GM18520 (cell line): Measurements from ENCODE around the gene SOX10.
"Not testable (repeated sequence)": the region's sequence is repeated elsewhere in the genome, so short reads cannot be mapped to it uniquely, and the experiment has no call there.

Experiments used
- ATAC-seq: cut with Tn5 transposase; IDR thresholded peaks from one replicate; pipeline ENCODE4 v1.9.1; 2021; ENCODE audit not compliant: unreplicated experiment

The SOX10 gene

DNA sequence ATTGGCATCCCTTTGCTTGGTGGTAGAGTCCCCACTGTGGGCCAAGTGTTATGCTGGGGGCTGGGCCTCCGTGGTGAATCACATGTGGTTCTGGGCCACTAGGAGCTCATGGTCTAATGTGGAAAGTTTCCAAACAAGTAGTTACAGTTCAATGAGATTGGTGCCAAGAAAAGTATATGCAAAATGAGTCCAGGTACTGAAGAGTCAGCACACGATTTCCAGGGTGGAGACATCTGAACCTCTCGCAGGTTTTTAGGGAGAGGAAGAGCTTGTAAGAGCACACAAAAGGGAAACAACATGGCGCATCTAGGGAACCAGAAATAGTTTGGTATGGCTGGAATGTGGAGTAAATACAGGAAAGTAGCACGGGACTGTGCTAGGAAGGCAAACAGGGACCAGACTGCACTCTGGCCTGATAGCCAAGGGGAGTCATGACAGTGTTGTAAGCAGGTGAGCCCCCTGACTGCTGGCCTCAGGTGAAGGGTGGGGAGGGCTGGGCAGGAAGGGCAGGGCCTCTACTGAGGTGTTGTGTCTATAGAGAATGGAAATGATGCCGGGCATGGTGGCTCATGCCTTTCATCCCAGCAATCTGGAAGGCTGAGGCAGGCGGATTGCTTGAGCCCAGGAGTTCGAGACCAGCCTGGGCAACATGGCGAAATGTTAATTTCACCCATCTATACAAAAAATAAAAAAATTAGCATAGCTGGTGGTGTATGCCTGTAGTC lies 18.3 kb downstream of the SOX10 start:
- no peak for ATAC-seq

DNA sequence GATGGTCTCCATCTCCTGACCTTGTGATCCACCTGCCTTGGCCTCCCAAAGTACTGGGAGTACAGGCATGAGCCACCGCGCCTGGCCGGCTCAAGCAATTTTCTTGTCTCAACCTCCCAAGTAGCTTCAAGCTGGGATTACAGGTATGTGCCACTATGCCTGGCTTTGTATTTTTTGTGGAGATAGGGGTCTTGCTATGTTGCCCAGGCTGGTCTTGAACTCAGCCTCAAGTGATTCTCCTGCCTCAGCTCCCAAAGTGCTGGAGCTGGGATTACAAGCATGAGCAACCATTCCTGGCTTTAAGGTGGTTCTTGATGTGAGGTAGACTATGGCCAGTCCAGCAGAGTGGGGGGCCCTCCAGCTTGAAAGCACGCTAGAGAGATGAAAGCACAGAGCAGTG lies 23.3 kb downstream of the SOX10 start:
- ATAC-seq, result no peak

DNA sequence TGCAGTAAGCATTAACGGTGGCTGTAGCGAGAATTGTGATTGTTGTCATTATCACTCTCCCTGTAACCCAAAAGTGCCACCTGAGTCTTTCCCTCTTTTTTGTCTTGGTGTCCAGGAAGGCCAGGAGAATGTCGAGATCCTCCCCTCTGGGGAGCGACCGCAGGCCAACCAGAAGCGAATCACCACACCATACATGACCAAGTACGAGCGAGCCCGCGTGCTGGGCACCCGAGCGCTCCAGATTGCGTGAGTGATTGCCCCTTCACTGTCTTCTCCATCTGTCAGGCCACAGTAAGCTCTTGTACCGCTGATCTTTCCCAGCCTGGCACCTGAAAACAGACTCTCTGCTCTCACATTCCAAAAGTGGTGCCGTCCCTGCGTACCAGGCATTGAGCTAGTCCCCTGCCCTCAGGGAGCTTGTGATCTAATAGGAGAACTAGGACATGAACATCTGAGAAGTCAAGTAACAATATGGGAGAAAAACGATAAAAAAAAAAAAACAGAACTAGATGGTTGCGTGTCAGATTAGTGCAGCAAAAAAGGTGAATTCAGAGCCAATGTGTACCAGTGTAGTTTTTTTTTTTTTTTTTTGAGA lies 25.0 kb downstream of the SOX10 start:
- ATAC-seq, result no peak

DNA sequence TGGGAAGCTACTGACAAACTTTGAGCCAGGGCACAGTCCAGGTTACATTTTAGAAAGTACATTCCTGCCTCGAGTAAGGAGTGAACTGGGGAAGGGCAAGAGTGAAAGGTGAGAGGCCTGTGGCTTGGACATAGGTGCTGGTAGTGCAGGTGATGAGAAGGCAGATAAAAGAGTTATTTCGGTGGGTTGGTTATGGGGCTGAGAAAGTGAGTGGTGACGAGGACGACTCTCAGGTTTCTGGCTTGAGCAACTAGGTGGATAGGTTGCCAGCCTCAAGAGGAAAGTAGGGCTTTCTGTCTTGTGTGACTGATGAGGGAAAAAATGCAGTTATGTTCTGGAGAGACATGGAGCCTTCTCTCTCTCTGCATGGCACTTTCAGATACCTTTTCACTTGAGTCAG lies 27.1 kb downstream of the SOX10 start:
- no peak for ATAC-seq

DNA sequence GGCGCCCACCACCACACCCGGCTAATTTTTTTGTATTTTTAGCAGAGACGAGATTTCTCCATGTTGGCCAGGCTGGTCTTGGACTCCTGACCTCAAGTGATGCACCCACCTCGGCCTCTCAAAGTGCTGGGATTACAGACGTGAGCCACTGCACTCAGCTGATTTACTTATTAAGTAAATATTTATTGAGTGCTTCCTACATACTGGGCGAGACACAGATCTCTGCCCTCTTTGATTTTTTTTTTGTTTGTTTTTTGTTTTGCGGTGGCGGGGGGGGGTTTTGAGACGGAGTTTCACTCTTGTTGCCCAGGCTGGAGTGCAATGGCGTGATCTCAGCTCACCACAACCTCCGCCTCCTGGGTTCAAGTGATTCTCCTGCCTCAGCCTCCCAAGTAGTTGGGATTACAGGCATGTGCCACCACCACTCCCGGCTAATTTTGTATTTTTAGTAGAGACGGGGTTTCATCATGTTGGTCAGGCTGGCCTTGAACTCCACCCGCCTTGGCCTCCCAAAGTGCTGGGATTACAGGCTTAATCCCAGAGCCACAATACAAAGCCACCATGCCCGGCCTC lies 28.4 kb downstream of the SOX10 start:
- not testable (repeated sequence) for ATAC-seq

DNA sequence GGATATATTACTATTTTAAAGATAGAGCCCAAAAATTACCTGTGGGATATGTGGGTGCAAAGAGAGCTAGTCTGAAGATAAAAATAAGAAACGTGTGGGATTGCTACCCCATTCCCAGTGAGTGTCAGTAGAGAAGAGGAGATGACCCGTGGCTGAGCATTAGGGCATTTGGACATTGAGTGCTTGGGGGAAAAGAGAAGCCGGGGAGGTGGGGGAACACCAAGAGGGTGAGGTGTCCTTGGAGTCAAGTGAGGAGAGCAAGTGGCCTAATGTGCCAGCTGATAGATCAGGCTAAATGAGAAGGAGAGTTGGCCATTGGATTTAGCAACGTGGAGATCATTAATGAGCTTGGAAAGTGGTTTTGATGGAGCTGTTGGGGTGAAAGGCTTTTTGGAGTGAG lies 29.7 kb downstream of the SOX10 start:
- no peak for ATAC-seq

DNA sequence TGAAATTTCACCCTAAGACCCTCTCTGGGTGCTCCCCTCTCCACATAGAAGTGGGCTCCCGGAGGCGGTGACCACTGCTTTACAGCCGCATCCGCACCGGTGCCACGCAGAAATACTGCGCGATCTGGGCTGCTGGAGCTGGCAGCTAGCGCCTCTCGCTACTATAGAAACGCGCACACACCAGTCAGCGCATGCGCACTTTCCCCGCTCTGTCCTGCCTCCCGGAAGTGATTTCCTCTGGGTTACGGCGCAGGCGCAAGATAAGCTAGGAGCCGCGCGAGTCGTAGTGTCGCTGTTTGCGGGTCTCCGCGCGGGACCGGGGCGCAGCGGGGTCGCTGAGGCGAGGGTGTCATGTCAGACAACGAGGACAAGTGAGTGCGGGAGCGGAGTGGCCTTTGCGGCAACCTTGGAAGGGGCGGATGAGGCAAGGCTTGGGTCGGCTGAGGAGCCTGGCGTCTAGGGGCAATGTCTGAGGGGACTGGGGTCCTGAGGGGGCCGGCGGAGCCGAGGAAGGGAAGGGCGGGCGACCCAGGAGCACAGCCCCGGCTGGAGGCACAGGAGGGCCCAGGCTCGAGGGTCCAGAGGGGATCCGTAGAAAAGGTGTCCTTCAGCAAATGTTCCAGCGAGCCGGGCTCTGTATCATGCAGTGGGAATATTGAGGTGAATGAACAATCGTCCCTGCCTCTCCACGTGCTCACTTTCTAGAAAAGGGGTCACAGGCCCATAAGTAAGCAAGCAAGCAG lies 30.7 kb downstream of the SOX10 start, which contains the start of the genes C22orf23 and POLR2F:
Gene C22orf23 (minus strand): TSS at position 165 of the 743 bp plus-strand sequence. CDS start 452 bp downstream, outside the sequence.
Gene POLR2F (plus strand): TSS at position 263 of the 743 bp plus-strand sequence. CDS start 89 bp downstream, at position 352.
- ATAC-seq, result peak; percentile 86

DNA sequence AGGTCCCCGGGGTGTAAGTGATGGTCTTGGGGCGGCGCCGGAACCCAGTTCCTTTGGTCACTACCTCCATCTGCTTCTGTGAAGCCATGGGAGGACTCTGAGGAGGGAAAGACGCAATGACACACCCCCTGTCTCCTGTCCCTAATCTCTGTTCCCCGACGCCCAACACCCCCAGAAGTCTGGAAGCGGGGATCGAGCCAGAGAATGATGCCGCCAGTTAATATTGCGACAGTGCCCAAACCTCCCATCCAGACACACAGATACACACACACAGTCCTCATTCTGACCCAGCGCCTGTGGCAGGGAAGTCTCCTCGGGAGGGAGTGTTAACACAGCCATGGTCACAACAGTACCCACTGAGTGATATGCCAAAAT lies 31.3 kb downstream of the SOX10 start:
- no peak for ATAC-seq

DNA sequence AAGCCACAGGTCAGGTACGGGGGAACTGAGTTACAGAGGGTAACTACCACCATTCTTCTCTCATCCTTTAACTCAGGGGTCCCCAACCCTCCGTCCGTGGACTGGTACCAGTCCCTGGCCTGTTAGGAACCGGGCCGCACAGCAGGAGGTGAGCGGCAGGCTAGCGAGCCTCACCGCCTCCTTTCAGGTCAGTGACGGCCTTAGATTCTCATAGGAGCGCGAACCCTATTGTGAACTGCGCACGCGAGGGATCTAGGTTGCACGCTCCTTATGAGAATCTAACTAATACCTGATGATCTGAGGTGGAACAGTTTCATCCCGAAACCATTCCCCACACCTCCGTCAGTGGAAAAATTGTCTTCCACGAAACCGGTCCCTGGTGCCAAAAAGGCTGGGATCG lies 31.7 kb downstream of the SOX10 start:
- ATAC-seq, result not testable (repeated sequence)

DNA sequence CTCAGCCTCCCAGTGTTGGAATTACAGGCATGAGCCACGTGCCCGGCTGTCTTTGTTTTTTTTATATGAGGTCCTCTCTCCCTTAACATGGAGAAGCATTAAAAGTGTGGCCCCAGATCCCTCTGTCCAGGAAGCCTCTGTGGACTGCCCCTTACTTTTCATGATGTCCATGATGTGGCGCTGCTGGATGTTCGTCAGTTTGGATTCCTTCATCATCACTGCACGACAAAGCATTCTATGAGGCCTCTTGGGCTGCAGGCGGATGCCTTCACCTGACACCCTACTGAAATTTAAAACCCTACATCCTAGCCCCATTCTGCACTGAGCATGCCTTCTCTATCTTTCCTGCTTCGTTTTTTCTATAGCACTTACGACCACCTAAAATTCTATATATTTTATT lies 33.0 kb downstream of the SOX10 start:
- ATAC-seq, result no peak

DNA sequence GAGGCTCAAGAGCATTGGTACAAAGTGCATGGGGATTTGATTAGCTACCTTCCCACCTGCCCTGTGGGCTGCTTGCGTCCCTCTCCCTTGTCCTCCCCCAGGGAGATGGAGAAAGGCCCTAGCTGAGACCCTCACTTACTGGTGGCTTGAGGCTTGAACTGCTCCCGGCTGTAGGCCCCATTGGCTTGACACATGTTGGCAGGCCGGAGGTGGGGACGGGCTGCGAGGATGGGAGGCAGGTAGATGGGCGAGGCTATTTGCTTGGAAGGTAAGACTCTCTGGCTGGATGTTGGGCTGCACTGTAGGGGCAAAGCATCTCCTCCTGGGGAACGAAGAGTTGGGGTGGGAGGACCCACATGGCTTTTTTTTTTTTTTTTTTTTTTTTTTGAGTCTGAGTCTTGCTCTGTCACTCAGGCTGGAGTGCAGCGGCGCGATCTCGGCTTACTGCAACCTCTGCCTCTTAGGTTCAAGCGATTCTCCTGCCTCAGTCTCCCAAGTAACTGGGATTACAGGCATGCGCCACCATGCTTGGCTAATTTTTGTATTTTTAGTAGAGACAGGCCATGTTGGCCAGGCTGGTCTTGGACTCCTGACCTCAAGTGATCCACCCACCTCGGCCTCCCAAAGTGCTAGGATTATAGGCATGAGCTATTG lies 37.1 kb downstream of the SOX10 start:
- ATAC-seq, result not testable (repeated sequence)

DNA sequence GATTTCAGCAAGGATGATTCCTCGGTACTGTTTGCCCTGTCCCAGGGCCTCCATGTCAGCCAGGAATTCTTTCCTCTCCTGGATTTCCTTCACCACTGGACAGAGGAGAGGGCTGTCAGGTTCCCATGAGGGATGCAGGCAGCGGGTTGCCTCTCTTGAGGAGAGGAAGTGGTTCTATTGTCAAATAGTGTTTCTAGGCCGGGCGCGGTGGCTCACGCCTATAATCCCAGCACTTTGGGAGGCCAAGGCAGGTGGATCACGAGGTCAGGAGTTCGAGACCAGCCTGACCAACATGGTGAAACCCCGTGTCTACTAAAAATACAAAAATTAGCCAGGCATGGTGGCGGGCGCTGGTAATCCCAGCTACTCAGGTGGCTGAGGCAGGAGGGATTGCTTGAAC lies 39.9 kb downstream of the SOX10 start:
- ATAC-seq, result not testable (repeated sequence)

DNA sequence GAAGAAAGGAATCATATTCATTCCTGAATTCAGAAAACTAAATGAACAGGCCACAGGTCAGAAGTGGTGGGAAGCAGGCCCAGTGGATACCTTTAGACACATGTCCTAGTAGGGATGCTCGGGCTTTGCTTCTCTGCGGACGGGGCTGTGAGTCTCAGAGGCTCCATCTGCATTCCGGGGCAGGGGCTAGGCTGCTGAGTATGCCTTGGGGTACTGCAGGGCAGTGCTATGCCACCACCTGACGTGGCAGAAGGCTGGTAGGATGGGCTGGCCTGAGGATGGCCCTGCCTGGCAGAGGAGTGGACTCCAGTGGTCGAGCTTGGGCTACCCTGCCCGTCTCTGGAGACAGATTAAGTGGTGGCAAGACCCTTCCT lies 40.5 kb downstream of the SOX10 start:
- ATAC-seq, result no peak

DNA sequence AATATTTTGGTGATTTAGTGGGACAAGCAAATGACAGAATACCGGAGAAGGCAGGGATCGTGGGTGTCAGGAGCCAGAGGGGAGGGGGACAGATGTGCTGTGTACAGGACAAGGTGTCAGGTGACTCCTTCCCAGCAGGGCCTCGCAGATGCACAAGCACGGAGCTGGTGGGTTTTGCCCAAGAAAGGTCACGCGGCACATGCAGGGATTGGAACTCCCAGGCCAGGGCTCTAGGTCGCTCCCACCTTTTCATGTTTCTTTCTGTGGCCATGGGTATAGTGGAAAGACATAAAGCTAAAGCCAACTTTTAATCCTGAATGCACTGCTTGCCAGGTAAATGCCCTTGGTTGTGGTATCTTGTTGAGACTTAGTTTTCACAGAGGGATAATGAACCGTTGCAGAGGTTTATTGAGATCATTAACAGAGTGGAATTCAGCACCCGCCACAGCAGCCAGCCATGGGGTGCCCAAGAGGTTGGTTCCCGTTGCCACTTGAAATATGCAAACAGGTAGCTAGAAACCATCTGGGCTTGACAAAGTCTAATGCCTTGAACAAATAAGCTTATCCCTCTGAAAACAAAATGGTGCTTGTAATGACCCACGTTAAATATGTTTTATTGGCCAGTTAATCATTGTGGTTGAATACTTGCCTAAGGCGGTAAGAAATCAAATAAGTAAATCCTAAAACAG lies 41.1 kb downstream of the SOX10 start:
- ATAC-seq, result no peak

DNA sequence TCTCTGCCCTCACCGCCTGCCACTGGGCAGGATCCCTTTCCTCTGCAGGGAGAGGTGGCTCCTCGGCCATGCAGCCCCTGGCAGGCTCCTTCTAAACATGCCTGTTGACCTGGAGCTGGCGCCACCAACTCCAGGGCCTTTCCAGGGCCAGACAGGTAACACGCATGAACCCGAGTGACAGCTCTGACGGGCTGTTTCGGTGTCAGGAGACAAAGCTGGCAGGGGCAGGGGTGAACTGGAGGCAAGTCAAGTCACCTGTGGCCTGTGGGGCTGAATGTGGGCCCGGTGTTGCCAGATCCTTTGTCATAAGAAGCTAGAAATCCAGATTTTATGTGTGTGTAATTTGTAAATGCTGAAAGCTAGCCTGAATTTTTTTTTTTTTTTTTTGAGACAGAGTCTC lies 42.2 kb downstream of the SOX10 start:
- no peak for ATAC-seq

DNA sequence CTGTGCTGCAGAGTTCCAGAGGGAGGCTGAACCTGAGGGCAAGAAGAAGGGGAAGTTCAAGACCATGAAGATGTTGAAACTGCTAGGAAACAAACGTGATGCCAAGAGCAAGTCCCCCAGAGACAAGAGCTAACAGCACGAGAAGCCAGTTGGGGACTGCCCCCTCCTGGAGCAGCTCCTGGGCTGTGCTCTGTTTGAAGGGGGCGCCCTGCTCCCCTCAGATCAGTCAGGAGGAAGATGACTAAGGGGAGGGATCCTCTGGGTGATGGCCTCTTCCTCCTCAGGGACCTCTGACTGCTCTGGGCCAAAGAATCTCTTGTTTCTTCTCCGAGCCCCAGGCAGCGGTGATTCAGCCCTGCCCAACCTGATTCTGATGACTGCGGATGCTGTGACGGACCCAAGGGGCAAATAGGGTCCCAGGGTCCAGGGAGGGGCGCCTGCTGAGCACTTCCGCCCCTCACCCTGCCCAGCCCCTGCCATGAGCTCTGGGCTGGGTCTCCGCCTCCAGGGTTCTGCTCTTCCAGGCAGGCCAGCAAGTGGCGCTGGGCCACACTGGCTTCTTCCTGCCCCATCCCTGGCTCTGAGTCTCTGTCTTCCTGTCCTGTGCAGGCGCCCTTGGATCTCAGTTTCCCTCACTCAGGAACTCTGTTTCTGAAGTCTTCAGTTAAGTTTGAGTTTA lies 43.5 kb downstream of the SOX10 start:
- ATAC-seq, result no peak

DNA sequence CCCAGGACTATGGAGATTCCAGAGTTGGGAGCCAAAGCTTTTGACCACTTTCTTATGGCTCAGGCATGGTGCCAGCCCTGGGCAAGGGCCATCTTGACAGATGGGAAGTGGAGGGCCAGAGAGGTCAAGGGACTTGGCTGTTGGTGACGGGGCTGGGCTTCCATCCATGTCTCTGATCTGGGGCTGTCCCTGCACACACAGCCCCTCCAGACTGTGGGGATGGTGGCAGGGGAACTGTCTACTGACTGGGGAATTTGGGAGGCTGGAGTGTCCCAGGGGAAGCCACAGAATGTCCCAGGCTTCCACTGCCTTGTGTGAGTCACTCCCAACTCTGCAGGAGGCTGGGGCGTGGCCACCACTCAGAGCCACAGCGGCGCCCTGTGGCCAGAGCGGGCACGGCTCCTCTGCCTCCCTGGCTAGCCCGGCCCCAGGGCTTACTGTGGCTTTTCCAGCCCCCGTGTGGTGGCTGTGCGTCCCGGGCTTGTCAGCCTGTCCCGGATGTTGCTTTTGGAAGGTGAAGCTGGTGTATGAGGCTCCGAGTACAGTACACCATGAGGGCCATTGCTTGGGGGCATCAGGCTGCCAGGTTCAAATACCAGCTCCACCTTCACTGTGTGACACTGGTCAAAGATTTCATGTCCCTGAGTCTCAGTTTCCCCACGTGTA lies 50.5 kb downstream of the SOX10 start:
- ATAC-seq, result peak; percentile 73

DNA sequence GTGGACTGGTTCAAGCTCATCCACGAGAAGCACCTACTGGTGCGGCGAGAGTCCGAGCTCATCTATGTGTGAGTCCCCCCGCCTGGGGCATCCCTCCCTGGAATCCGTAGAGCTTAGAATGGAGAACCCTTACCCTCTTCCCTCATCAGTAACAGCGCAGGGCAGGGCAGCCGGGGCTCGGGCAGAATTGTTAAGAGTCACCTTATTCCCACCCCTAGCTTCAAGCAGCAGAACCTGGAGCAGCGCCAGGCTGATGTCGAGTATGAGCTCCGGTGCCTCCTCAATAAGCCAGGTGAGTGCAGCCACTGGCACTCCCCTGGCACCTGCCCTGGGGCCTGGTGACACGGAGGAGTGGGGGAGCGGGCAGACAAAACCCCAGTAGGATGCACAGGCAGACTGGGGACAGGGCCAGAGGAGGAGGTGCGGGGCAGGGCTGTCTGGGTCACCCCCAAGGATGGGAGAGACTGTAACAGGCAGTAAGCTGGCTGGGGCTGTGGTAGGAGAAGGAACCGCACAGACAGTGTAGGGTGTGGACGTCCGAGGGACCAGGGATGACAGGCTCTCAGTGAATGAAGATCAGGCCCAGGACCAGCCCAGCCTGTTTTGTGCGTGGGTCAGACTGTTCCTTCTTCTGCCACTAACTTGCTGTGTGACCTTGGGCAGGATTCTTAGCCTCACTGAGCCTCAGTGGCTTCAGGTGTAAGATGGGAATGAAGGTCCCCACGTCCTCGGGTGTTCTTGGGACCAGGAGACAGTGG lies 51.4 kb downstream of the SOX10 start:
- ATAC-seq, result no peak

DNA sequence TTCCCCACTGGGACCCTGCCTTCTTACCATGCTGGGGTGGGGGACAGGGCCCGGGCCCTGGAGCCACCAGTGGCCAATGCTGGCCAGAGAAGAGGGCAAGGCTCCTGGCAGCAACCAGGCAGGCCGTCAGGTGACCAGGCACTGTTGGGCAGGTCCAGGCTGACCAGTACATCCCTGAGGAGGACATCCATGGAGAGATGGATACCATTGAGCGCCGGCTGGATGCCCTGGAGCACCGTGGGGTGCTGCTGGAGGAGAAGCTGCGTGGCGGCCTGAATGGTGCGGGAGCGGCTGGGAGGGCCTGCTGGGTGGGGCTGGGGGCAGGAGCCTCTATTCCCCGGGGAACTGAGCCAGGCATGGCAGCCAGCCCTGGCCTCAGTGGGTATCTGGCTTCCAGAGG lies 52.0 kb downstream of the SOX10 start:
- no peak for ATAC-seq
